Measurements from ENCODE around the gene SPDYC.

The SPDYC gene

DNA sequence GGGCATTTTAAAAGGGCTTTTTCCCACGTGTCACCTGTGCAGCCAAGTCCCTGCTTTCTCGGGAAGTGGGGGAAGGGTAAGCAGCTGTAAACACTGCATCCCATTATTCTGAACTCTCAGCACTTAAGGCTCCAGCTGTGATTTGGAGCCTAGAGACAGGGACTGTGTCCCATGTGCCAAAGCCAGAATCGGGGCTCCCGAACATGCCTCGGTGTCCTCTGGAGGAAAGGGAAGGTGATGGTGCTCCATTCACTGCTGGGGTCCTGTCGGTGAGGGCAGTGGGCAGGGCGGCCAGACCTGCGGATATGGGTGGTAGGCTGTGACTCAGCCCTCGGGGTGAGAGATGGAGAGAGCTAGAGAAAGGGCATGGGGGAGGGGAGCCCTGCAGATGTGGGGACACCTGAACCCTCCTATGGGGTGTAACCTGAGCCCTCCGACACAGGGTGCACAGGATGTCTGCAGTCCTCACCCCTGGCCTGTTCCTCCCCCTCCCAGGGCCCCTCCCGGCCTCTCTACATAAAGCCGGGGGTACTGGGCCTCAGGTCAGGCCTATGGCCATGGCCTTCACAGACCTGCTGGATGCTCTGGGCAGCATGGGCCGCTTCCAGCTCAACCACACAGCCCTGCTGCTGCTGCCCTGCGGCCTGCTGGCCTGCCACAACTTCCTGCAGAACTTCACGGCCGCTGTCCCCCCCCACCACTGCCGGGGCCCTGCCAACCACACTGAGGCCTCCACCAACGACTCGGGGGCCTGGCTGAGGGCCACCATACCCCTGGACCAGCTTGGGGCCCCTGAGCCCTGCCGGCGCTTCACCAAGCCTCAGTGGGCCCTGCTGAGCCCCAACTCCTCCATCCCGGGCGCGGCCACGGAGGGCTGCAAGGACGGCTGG, 43.5 kb downstream of the SPDYC start:
- TF ChIP-seq, protein P1, sequence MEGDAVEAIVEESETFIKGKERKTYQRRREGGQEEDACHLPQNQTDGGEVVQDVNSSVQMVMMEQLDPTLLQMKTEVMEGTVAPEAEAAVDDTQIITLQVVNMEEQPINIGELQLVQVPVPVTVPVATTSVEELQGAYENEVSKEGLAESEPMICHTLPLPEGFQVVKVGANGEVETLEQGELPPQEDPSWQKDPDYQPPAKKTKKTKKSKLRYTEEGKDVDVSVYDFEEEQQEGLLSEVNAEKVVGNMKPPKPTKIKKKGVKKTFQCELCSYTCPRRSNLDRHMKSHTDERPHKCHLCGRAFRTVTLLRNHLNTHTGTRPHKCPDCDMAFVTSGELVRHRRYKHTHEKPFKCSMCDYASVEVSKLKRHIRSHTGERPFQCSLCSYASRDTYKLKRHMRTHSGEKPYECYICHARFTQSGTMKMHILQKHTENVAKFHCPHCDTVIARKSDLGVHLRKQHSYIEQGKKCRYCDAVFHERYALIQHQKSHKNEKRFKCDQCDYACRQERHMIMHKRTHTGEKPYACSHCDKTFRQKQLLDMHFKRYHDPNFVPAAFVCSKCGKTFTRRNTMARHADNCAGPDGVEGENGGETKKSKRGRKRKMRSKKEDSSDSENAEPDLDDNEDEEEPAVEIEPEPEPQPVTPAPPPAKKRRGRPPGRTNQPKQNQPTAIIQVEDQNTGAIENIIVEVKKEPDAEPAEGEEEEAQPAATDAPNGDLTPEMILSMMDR (conservative IDR thresholded peaks at IDR 0.05; ENCODE audit: low read depth, low read length): no peak
- no peak overlapping the region for H3K4me3 ChIP-seq (ENCODE audit: low read length)
- no peak for DNase-seq (ENCODE audit: low read depth)

DNA sequence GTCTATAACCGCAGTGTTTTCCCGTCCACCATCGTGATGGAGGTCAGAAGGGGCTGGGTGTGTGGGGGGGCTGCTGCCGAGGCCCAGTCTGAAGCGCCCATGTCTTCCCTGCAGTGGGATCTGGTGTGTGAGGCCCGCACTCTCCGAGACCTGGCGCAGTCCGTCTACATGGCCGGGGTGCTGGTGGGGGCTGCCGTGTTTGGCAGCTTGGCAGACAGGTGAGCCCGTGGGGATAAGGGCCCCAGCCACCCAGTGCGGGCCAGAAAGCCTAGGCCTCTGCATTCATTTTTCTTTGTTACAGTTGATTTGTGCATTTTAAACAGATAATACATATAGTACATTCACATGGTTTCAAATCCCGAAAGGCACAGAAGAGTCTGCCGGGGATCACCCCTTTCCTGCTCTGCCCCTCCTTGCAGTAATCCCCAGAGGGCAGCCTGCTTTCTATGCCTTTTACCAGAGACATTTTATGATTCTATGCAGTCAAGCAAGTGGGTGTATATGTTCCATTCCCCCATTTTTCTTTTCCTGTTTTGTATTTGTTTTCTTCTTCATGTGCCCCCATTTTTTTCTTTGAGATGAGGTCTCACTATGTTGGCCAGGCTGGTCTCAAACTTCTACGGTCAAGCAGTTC, 44.3 kb downstream of the SPDYC start:
- no peak overlapping the region for H3K4me3 ChIP-seq (ENCODE audit: low read length)
- no peak for DNase-seq (ENCODE audit: low read depth)
- TF ChIP-seq, protein P1 (conservative IDR thresholded peaks at IDR 0.05; ENCODE audit: low read depth, low read length): no peak

DNA sequence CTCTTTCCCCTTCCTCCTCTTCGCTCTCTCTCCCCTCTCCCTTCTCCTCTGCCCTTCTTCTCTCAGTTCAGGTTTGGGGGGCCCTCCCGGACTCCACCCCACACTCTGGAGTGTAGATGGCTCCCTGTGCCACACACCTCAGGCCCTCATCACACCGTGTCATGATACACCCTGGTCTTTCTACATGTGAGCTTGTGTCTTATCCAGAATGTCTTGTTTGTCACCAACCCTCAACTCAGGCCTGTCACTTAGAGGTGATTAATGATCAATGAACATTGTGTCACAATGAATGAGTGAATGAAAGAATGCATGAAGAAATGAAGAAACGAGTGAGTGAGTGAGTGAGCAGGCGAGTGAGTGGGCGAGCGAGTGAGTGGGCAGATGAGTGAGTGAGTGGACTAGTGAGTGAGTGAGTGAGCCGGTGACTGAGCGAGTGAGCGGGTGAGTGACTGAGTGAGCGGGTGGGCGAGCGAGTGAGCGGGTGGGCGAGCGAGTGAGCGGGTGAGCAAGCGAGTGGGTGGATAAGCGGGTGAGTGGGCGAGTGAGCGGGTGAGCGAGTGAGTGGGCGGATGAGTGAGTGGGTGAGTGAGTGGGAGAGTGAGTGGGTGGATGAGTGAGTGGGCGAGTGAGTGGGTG, 45.5 kb downstream of the SPDYC start:
- no peak for DNase-seq (ENCODE audit: low read depth)
- TF ChIP-seq, protein P1 (conservative IDR thresholded peaks at IDR 0.05; ENCODE audit: low read depth, low read length): no peak
- H3K4me3 ChIP-seq (ENCODE audit: low read length): no peak overlapping the region

DNA sequence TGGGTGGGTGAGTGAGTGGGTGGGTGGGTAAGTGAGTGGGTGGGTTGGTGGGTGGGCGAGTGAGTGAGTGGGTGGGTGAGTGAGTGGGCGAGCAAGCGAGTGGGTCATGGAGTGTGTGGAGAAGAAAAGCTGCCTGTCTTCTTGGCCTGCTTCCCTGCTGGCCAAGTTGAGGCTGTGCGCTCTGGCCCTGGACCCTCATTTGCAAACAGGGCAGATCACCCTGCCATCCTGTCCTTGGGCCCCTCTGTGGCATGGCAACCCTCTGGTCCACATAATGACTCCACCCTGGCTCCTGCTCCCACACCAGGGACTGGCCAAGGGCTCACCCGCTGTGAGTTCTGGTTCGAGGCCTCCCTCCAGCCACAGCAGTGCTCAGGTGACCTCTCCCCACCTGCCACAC, 46.8 kb downstream of the SPDYC start:
- H3K4me3 ChIP-seq (ENCODE audit: low read length): no peak overlapping the region
- TF ChIP-seq, protein P1 (conservative IDR thresholded peaks at IDR 0.05; ENCODE audit: low read depth, low read length): peak; percentile 6
- DNase-seq (ENCODE audit: low read depth): no peak

DNA sequence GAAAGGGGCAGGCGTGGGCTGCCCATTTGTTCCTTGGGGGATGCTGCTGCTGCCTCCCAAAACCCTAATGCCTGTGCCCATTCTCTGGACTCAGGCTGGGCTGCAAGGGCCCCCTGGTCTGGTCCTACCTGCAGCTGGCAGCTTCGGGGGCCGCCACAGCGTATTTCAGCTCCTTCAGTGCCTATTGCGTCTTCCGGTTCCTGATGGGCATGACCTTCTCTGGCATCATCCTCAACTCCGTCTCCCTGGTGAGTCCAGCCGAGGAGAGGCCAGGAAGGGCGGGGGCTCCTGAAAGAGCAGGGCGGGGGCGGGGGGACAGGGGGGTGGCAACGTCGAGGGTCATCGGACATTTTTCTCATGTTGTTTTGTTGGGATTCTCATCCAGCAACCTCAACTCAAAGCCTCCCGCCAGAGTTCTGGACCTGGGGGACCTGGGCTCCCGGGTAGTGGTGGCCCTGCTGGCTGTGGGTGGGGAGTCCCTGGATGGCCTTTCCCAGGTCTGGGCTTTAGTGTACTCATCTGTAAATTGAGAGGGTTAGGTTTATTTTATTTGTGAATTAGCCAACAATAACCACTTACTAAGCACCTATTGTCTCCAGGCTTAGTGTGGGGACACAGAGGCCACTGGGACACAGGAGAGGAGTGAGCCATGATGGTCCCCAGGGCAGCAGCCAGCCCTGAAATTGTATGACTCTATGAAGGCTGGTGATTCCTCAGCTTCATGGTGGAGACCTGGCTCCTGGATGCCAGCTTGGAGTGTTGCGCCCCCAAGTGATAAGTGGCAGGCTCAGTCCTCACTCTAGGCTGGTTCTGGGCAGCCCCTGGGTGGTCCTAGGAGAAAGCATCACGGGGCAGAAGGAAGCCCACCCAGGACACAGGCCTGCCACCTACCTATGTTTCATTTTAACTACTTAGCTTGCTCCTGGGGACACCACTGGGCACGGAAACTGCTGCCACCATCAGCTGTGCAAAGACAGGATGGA, 47.7 kb downstream of the SPDYC start:
- H3K4me3 ChIP-seq (ENCODE audit: low read length): no peak overlapping the region
- TF ChIP-seq, protein P1 (conservative IDR thresholded peaks at IDR 0.05; ENCODE audit: low read depth, low read length): no peak
- DNase-seq (ENCODE audit: low read depth): no peak

DNA sequence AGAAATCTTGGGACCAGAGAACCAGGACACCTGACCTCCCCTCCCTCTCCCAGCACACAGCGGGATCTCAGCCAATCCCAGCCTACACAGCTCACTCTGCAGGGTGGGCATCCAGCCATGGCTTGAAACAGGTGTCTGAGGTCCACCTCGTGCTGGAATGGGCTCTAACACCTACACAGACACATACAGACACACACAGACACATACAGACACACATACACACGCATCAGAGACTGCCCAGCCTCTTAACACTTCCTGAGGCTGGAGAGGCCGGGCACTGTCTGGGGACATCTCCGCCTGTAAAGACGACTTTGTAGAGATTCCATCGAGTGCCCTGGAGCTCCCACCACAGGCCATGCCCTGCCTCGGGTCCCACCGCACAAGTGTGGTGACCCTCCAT, 48.4 kb downstream of the SPDYC start:
- no peak for DNase-seq (ENCODE audit: low read depth)
- TF ChIP-seq, protein P1 (conservative IDR thresholded peaks at IDR 0.05; ENCODE audit: low read depth, low read length): no peak
- H3K4me3 ChIP-seq (ENCODE audit: low read length): no peak overlapping the region

Data from retinal pigment epithelial cell (primary cell).